HG02852 (cell line): ENCODE results near the gene TTF2.
A peak's percentile ranks its signal among the peaks of the same experiment; 100 is the strongest.

Experiments
- ATAC-seq: cut with Tn5 transposase; IDR thresholded peaks from one replicate; pipeline ENCODE4 v1.9.1; 2021; ENCODE audit warnings: mild to moderate bottlenecking, moderate library complexity; ENCODE audit not compliant: unreplicated experiment

TTF2 gene

DNA sequence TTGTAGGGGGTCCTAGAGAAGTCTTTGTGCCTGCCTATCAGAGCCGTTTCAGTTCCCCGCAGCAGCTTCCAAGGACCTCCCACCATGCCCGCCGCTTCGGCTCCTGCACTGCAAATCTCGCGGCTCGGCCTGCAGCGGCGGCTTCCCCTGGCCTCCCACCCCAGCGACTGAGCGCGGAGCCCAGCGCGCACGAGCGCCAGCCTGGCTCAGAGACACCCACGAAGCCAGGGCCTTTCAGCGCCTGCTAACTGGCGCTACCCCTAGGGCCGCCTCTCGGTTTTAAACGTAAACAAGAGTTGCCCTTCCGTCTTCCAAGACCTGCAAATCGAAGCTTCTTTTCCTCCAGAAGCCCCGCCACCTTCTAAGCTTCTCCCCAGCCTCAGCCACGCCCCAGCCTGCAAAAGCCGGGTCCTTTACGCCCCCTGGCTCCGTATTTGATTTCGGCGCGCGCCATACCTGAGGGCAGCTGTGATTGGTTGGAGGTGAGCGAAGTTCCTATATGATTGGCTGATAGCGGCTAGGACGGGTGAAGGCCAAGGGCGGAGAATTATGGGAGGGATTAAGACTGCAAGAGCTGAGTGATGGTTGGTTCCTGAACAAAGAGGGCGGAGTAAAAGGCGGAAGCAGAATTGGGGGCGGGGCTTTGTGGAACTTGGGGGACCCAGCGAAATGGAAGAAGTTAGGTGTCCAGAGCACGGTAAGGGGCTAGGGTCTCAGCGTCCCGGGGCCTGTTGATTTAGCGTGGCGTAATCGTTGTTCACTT, at the start of gene TTF2:
Gene TTF2 (plus strand): TSS at position 649 of the 763 bp plus-strand sequence. CDS start 21 bp downstream, at position 670.
- peak; percentile 91 for ATAC-seq

DNA sequence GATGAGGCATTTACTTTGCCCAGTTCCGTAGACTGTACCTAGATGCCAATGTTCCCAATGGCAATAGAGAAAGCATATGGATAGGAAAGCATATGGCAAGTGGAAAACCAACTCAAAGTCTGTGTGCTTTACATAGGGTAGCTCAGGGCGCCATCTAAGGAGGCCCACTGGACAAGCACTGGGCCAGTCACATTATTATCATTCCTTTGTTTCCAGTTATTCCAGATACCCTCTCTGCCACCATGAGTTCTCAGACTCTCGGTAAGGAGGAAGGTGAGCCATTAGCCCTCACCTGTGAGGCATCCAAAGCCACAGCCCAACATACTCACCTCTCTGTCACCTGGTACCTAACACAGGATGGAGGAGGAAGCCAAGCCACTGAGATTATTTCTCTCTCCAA, 48.8 kb upstream of the TTF2 start:
- no peak for ATAC-seq

- ATAC-seq = no peak
These were observed 46.7 kb upstream of the TTF2 start for GRCh38 chr1:117013309-117013858.

DNA sequence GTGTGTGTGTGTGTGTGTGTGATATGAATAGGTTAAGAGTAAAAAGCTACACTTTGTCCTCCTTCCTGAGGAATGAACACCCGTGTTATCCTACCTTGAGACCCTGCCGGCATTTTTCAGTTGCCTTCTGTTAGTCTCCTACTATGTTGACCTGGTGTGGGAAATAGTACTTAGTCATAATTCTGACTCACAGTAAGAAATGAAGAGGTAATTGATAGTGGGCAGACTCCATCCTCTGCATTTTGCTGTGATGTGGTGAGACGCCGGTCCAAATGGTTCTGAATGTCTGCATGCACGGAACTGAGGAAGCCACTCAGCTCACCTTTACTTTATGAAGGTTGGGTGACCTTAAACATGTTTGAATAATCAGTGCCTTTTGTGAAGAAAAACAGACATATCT, 45.9 kb upstream of the TTF2 start:
- ATAC-seq = no peak

GRCh38 chr1:117015724-117016123, 44.4 kb upstream of the TTF2 start:
- ATAC-seq = no peak

DNA sequence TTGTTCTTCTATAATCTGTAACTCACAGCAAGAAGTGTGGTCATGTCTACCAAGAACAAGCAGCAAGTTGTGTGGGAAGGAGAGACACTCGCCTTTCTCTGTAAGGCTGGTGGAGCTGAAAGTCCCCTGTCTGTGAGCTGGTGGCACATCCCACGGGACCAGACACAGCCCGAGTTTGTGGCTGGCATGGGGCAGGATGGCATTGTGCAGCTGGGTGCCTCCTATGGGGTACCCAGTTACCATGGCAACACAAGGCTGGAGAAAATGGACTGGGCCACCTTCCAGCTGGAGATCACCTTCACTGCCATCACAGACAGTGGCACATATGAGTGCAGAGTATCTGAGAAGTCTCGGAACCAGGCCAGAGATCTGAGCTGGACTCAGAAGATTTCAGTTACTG, 43.1 kb upstream of the TTF2 start:
- ATAC-seq = peak; percentile 28

DNA sequence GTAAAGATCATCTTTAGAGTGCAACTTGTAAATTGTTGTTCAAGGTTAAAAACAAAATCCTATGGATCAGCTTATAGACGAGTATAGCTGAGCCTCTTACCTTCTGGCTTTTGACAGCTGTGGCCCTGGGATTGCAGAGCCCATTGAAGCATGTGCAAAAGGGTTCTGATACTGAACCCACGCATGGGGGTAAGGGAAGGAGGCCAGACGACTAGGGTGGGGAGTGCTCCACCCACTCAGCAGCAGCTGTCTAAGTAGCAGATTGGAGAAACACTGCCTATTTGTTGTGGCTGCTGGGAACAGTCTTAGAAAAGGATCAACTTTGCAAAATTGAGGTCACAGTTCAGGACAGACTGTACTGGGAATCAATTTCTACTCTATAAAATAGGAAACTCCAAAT, 42.5 kb upstream of the TTF2 start:
- peak; percentile 84 for ATAC-seq

- no peak for ATAC-seq
These were observed 39.5 kb upstream of the TTF2 start for GRCh38 chr1:117020526-117021156.

DNA sequence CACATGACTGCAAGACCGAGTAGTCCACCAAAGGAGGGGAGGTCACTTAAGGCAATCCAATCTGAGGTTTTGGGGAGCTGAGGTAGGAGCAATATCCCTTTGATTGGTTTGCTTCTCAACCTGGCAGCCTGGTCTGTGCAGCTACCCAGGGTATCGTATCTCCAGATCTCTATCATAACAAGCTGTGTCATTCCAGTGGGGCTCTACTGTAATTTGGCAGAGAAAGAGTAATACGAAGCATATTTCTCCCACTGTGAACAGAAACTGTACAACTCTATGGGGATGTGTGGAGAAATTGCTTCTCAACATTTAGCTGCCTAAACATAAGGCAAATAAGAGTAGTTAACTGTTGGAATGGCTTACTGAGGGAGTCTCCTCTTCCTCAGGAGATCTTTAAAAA, 38.0 kb upstream of the TTF2 start:
- ATAC-seq = no peak

DNA sequence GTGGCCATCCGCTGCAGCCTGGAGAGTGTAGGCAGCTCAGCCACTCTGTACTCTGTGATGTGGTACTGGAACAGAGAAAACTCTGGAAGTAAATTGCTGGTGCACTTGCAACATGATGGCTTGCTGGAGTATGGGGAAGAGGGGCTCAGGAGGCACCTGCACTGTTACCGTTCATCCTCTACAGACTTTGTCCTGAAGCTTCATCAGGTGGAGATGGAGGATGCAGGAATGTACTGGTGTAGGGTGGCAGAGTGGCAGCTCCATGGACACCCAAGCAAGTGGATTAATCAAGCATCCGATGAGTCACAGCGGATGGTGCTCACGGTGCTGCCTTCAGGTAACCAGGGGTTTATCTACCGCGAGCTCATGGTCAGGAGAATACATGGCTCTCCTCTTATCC, 34.6 kb upstream of the TTF2 start:
- ATAC-seq = no peak

DNA sequence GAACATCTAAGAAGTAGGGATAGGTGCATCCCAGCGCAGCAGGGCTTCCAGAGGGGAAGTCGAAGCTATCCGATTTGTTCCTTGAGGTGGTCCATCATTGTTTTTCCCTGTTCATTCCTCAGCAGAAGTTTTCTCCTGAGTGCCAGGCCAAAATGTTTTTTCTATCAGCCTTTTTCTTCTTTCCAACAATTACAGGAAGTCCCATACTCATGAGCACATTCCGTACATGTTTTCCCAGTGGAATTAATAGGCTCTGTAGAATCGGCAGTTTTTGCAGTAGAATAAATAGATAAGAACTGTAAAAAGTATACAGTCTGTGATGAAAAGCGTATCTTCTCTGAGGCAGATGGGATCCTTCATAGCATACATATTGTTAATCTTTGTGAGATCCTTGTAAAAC, 33.8 kb upstream of the TTF2 start:
- no peak for ATAC-seq

DNA sequence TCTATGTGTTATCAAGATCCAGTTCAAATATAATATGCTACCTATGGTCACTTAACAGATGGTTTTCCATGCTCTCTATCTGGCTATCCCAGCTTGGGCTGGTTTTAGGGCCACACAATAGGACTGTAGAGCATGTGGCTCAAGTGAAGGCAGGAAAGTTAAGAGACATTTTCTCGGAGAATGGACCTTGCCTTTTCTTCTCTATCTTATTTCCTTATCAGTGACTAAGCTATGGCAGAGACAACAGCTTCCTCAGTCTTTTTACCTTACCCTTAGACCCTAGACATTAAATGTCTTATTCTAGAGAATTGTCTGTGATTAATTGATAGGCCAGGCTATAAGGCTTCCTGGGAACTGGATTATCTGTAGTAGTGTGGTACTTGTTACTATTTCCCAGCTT, 30.4 kb upstream of the TTF2 start:
- ATAC-seq = no peak

DNA sequence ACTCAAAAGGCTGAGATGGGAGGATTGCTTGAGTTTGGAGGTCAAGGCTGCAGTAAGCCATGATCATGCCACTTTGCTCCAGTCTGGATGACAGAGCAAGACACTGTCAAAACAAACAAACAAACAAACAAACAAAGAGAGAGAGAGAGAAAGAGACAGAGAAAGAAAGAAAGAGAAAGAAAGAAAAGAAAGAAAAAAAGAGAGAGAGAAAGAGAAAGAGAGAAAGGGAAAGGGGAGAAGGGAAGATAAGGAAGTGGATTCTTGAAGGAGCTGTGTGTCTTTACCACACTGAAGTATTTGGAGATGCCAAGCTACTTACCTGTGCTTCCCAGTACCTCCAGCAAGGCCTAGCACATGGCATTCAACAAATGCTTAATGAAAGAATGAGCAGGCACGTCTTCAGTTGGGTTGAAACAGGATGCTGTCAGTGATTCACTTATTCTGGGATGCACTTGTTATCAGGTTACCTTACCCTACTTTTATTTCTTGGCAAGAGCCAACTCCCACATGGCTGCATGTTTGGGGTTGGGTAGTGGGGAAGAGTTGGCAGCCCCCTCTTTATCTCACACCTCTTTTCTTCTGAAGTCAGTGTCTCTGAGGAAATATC, 29.8 kb upstream of the TTF2 start:
- ATAC-seq = no peak

- ATAC-seq = no peak
These were observed 27.9 kb upstream of the TTF2 start for GRCh38 chr1:117032266-117032665.

DNA sequence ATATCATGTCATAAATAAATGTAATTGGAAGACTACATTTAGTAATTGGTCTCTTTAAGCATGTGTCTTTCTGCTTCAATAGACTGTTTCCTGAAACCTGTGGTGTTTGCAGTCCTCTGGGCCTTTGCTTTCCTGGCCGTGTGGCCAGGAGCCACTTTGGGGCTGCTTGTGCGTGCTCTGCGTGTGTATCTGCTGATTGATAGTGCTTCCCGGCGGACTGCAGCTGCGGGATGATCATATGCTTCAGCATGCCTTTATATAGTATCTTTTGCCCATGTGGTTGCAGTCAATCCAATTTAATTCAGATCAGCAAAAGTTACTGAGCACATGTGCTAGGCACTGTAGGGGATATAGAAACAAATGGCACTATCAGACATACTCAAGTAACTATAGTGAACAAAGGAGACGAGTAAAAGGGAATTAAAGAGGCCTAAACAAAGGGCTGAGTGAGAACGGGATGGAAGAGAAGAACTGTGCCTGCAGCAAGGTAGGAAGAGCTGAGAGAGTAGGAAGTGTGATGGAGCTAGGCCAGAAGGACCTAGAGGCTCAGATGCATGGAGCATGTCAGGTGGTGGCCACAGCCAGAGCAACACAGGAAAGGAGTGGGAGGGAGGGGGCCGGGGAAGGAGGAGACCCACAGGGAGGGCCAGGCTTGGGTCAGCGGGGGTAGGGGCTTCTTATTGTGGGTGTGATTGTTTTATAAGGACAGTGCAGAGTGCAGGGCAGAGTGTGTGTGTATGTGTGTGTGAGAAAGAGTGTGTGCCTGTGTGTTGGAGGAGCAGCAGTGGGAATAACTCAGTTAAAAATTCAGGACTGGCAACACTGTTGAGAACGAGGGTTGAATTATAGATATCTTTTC, 27.2 kb upstream of the TTF2 start:
- no peak for ATAC-seq

DNA sequence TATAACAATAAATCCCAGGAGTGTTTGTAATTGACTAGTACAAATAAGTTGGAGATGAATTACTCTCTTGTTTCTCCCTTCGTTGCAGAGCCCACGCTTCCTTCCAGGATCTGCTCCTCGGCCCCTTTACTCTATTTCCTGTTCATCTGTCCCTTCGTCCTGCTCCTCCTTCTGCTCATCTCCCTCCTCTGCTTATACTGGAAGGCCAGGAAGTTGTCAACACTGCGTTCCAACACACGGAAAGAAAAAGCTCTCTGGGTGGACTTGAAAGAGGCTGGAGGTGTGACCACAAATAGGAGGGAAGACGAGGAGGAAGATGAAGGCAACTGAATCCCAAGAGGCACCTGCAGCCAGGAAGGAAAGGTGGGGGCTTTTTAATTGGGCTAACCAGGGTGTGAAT, 26.4 kb upstream of the TTF2 start:
- ATAC-seq = no peak

GRCh38 chr1:117034791-117035290, 25.3 kb upstream of the TTF2 start:
- ATAC-seq = no peak

DNA sequence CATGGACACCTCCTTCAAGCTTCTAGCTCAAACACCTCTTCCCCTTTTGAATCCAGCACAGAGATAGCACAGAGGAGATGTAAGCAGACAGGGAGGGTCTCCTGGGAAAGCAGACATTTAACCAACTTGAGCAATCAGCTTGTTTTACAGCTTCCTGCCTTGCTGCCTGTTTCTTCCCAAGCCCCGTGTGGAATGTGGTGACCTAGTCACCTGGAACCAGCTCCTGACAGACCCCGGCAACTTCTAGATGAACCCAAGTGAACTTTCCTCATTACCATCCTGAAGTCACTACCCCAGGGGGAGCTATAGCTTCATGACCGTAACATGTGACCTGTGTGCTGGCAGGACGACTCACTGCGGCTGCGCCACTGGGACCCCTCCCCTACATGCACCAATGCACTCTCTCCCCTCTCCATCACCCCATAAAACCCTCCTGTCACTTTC, 24.1 kb upstream of the TTF2 start:
- no peak for ATAC-seq

DNA sequence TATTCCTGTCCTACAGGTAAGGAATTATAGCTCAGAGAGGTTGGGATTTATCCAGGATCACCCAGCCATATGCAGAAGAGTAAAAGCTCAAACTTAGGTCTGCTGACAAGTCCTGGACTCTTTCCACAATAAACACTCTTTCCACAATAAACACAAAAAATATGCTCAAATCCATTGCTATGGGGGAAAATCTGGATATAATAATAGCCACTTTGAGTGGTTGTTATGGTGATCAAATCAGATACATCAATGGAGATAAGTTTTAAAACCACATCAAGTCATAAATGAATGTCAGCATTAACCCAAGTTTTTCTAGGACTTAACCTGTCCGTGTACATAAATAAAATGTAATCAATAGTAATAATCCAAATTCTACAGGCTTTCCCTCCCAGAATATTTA, 22.3 kb upstream of the TTF2 start:
- no peak for ATAC-seq

- no peak for ATAC-seq
These were observed 21.9 kb upstream of the TTF2 start for GRCh38 chr1:117038236-117038635.

DNA sequence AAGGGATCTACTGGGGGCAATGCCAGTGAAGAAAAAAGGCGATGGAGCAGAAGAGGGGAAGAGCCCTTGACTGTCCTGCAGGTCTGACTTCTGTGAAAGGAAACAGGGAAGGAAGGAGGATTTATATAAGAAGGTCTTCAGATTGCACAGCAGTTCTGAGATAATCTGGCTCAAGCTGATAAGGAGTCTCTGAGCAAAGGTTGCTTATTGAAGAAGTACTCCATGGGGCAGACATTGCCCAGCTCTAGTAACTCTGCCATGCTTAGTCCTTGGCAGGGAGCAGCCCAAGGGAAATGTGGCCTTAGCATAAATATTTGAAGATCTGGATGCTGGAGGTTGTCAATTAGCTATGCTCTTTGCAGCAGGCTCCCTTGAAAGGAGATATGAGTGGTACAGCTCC, 15.9 kb upstream of the TTF2 start:
- no peak for ATAC-seq
